GM11168 (cell line): ENCODE measurements around the gene PLEKHA6.

ENCODE experiments used
- in situ Hi-C: fragments of 300-500 bp; cut with MboI; formaldehyde crosslinking; loops from one replicate; pipeline ENCODE4 v1.12.0; 2022; ENCODE audit warnings: low sequenced_read_pairs; ENCODE audit not compliant: unreplicated experiment

PLEKHA6 gene

GRCh38 chr1:204172404-204173029, 187.2 kb downstream of the PLEKHA6 start:
- in situ Hi-C loops, result loop anchor here (10.0 kb wide), 1 partner anchor 192 kb away; no protein-coding TSS in a partner anchor

GRCh38 chr1:204171751-204172178, 188.0 kb downstream of the PLEKHA6 start:
- in situ Hi-C loops, result loop anchor here (10.0 kb wide), 1 partner anchor 193 kb away; no protein-coding TSS in a partner anchor

DNA sequence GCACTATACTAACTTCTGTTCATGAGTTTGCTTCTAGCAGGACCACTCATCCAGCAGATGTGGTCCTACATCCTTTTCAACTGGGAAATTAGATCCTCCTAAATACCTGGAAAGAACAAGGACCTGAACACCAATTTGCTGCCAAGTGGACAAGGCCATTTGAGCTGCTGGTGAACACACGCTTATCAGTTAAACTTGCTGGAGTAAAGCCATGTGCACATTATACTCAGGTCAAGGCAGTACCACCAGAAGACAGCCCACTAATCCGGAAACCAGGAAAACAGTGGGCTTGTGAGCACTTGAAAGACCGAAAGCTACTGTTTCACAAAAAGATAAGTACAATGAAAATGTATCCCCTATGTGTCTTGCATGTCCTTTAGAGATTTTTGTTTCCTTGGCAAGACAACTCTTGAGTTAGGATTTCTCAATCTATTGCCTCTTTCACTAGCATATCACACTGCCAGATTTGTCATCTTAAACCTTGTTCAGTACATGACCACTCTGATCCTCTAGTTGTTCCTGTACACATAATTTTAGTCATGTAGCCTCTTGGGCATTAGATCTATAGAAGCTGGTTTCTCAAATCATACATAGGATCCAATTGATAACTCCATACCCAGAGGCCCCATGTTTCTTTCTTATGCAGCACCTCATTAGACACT, 189.1 kb downstream of the PLEKHA6 start:
- in situ Hi-C loops, result loop anchor here (10.0 kb wide), 1 partner anchor 194 kb away; no protein-coding TSS in a partner anchor

GRCh38 chr1:204169858-204170257, 189.9 kb downstream of the PLEKHA6 start:
- in situ Hi-C loops, result loop anchor here (10.0 kb wide), 1 partner anchor 195 kb away; no protein-coding TSS in a partner anchor
